Gastrocnemius medialis (tissue), 4 donors: Measurements from ENCODE around the gene CLDN3.

Experiments
- POLR2A ChIP-seq, 2 donors: fragments of 450-650 bp; IDR thresholded peaks; one replicate each; pipeline ENCODE4 v1.6.1; 2017; ENCODE audit warnings: antibody characterized with exemption in 2 of 2, mild to moderate bottlenecking in 2 of 2, moderate library complexity in 2 of 2
- TF ChIP-seq, protein P1 (sequence below), 5 experiments: fragments of 450-650 bp in 3 of 5; fragments of 200-600 bp in 2 of 5; sonication (generic) in 2 of 5; IDR thresholded peaks in 4 of 5; conservative IDR thresholded peaks in 1 of 5; 1 replicate in 4 of 5; 2 replicates in 1 of 5; pipeline ENCODE4 v1.5.1; 2016 to 2019; ENCODE audit warnings: antibody characterized with exemption in 5 of 5, mild to moderate bottlenecking in 3 of 5, moderate library complexity in 3 of 5

DNA sequence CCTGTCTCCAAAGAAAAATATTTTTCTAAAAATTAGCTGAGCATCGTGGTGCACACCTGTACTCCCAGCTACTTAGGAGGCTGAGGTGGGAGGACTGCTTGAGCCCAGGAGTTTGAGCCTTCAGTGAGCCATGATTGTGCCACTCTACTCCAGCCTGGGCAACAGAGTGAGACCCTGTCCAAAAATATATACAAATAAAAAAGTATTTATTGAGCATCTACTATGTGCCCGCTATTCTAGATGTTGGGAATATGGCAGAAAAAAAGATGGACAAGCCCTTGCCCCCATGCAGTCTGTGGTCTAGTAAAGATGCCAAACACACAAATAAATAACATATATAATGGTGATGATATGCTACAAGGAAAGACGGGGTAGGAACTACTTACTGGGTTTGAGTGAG, 46.3 kb downstream of the CLDN3 start:
- TF ChIP-seq, protein P1, sequence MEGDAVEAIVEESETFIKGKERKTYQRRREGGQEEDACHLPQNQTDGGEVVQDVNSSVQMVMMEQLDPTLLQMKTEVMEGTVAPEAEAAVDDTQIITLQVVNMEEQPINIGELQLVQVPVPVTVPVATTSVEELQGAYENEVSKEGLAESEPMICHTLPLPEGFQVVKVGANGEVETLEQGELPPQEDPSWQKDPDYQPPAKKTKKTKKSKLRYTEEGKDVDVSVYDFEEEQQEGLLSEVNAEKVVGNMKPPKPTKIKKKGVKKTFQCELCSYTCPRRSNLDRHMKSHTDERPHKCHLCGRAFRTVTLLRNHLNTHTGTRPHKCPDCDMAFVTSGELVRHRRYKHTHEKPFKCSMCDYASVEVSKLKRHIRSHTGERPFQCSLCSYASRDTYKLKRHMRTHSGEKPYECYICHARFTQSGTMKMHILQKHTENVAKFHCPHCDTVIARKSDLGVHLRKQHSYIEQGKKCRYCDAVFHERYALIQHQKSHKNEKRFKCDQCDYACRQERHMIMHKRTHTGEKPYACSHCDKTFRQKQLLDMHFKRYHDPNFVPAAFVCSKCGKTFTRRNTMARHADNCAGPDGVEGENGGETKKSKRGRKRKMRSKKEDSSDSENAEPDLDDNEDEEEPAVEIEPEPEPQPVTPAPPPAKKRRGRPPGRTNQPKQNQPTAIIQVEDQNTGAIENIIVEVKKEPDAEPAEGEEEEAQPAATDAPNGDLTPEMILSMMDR (IDR thresholded peaks at IDR 0.05 in 4 of 5, conservative IDR thresholded peaks at IDR 0.05 in 1 of 5), result no peak
- no peak for TF ChIP-seq POLR2A (IDR thresholded peaks at IDR 0.05)
